Gastroesophageal sphincter (tissue), 3 donors: ENCODE data around the gene KLHL40.

Experiments used
- CTCF ChIP-seq, 4 experiments: fragments of 200-600 bp in 2 of 4; fragments of 450-650 bp in 2 of 4; sonication (generic) in 1 of 4; IDR thresholded peaks; one replicate each; pipeline ENCODE4 v1.5.1; 2017 to 2019; ENCODE audit warnings: antibody characterized with exemption in 4 of 4, mild to moderate bottlenecking in 2 of 4, moderate library complexity in 2 of 4
- POLR2A ChIP-seq, 2 donors: fragments of 450-650 bp; IDR thresholded peaks; one replicate each; pipeline ENCODE4 v1.6.1; 2017; ENCODE audit warnings: antibody characterized with exemption in 2 of 2, mild to moderate bottlenecking in 2 of 2, moderate library complexity in 1 of 2
- POLR2AphosphoS5 ChIP-seq: sonication (generic); formaldehyde crosslinking; IDR thresholded peaks from one replicate; pipeline ENCODE4 v1.6.1; 2017; ENCODE audit warnings: antibody characterized with exemption

DNA sequence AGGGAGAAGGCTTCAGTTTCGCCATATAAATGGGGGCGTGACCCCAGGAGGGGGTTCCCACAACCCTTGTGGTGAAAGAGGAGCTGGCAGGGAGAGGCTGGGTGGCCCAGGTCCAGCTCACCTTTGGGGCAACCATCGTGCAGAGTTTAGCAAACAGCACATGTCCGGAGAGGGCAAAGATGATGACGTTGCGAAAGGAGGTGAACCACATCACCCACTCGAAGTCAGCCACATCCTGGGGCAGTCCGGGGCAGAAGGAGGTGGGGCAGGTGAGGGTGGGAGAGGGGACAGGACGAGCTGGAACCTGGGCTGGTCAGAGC lies 13.5 kb downstream of the KLHL40 start:
- TF ChIP-seq CTCF (IDR thresholded peaks at IDR 0.05) (no peak), POLR2A (IDR thresholded peaks at IDR 0.05) (no peak), POLR2AphosphoS5 (no peak)
